Epithelial cell of esophagus (primary cell): ENCODE data around the gene HSPB1.

Experiments
- DNase-seq: peaks from one replicate; pipeline ENCODE4 v3.0.0; 2010; ENCODE audit warnings: low read depth
- H3K4me3 ChIP-seq: 2 replicates; pipeline ENCODE4 v1.5.1; 2011; ENCODE audit warnings: mild to moderate bottlenecking, low read length, control low read depth
- TF ChIP-seq, protein P1 (sequence below): IDR thresholded peaks from 2 replicates; pipeline ENCODE4 v1.5.1; 2011; ENCODE audit warnings: low read depth, mild to moderate bottlenecking, low read length, control low read depth, inconsistent platforms; ENCODE audit not compliant: insufficient read depth; ENCODE audit errors: missing control alignments

Gene HSPB1

DNA sequence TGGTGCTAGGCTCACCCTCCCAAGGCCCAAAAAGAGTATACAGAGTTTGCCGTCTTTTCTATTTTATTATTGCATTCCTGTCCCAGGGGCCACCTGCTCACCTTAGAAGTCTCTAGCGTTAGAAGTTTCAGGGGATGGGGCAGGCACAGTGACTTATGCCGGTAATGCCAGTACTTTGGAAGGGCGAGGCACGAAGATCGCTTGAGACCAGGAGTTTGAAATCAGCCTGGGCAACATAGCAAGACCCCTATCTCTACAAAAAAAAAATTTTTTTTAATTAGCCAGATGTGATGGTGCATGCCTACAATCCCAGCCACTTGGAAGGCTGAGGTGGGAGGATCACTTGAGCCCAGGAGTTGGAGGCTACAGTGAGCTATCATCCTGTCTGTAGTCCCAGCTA, 30.3 kb upstream of the HSPB1 start:
- DNase-seq = no peak
- TF ChIP-seq, protein P1, sequence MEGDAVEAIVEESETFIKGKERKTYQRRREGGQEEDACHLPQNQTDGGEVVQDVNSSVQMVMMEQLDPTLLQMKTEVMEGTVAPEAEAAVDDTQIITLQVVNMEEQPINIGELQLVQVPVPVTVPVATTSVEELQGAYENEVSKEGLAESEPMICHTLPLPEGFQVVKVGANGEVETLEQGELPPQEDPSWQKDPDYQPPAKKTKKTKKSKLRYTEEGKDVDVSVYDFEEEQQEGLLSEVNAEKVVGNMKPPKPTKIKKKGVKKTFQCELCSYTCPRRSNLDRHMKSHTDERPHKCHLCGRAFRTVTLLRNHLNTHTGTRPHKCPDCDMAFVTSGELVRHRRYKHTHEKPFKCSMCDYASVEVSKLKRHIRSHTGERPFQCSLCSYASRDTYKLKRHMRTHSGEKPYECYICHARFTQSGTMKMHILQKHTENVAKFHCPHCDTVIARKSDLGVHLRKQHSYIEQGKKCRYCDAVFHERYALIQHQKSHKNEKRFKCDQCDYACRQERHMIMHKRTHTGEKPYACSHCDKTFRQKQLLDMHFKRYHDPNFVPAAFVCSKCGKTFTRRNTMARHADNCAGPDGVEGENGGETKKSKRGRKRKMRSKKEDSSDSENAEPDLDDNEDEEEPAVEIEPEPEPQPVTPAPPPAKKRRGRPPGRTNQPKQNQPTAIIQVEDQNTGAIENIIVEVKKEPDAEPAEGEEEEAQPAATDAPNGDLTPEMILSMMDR = no peak
- H3K4me3 ChIP-seq = no peak overlapping the region

- no peak overlapping the region for H3K4me3 ChIP-seq
- no peak for DNase-seq
- TF ChIP-seq, protein P1 = no peak
Observed at GRCh38 chr7:76272851-76273497, 29.5 kb upstream of the HSPB1 start.

GRCh38 chr7:76273503-76273902, 29.0 kb upstream of the HSPB1 start:
- DNase-seq = no peak
- TF ChIP-seq, protein P1 = no peak

DNA sequence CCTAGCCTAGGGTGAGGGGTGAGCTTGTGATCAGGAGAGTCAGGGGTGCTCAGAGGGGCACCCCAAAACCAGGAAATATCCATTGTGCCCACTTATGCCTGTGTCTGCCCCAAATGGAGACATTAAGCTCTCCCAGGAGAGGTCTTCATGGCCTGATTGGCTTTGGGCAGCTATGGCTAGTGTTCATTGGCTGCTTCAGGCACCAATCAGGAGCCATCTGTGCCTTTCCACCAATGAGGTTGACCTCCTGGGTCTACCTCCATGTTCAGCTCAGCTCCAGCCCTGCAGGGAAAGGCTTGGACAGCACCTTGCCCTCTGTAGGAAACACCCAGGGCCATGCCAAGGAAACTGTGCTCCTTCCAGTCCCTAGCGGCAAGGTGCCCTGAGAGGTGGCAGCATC, 23.9 kb upstream of the HSPB1 start:
- TF ChIP-seq, protein P1 = no peak
- no peak for DNase-seq
- no peak overlapping the region for H3K4me3 ChIP-seq

More at GRCh38 chr7:76273503-76273902, 29.0 kb upstream of the HSPB1 start:
- no peak overlapping the region for H3K4me3 ChIP-seq

DNA sequence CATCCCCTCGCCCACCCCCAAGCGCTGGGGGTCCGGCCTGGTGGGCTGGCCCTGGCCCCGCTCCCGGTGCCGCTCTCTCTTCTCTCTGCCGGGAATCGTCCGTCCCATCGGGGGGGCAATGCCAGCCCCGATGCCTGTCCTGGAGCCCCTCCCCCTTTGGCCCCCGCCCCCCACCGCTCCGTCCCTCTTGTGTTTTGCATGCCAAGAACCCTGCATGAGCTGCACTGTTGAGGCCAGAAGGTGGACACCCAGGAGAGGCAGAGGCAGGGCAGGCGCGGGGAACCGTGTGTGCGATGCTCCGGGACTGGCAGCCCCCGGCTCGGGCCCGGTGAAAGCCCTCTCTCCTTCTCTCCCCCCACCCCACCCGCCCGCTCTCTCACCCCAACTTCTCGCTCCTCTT, 22.1 kb upstream of the HSPB1 start:
- no peak for DNase-seq
- TF ChIP-seq, protein P1 = no peak
- no peak overlapping the region for H3K4me3 ChIP-seq

GRCh38 chr7:76281006-76281705, 21.3 kb upstream of the HSPB1 start:
- no peak overlapping the region for H3K4me3 ChIP-seq
- no peak for DNase-seq
- TF ChIP-seq, protein P1 = no peak
